CD4-positive, alpha-beta T cell (primary cell): ENCODE data around the gene CARD19. TPM values are rescaled to one million over a fixed set of nuclear protein-coding genes. Genes with fewer than 3 reads are reported as not detected.

ENCODE experiments used
- ATAC-seq: fragments of 200-7000 bp; cut with Tn5 transposase; one replicate; pipeline ENCODE4 v1.10.0; 2022; ENCODE audit warnings: mild to moderate bottlenecking; ENCODE audit not compliant: poor library complexity
- CTCF ChIA-PET: fragments of 350-600 bp; sonication (Branson Sonifier 250); formaldehyde crosslinking; loops from one replicate; lab custom pipeline; 2021; ENCODE audit warnings: antibody characterized with exemption, inconsistent platforms; lab: Charles Lee
- POLR2A ChIA-PET: fragments of 350-600 bp; sonication (Branson Sonifier 250); formaldehyde crosslinking; loops from one replicate; lab custom pipeline; 2021; ENCODE audit warnings: antibody characterized with exemption, inconsistent platforms; lab: Charles Lee
- DNase-seq, 14 experiments: peaks; one replicate each; pipeline ENCODE4 v3.0.0-alpha.2; 2013 to 2020; ENCODE audit warnings: mixed read lengths in 2 of 14
- H3K27ac ChIP-seq, 2 donors: one replicate each; pipeline versions ENCODE4 v1.5.1 to v1.7.0; 2013; ENCODE audit warnings: low read length in 2 of 2, low read depth in 1 of 2, mild to moderate bottlenecking in 1 of 2
- H3K27me3 ChIP-seq, 2 experiments: 1 replicate in 1 of 2; 2 replicates in 1 of 2; pipeline versions ENCODE4 v1.6.1 to v1.7.0; 2013; ENCODE audit warnings: low read length in 2 of 2, control low read depth in 1 of 2, mild to moderate bottlenecking in 1 of 2, moderate library complexity in 1 of 2; ENCODE audit not compliant: insufficient read depth in 2 of 2, control insufficient read depth in 1 of 2
- H3K36me3 ChIP-seq: one replicate; pipeline ENCODE4 v1.6.1; 2013; ENCODE audit warnings: low read length, control low read depth; ENCODE audit not compliant: insufficient read depth
- H3K4me1 ChIP-seq: one replicate; pipeline ENCODE4 v1.6.1; 2013; ENCODE audit warnings: low read length, control low read depth; ENCODE audit not compliant: insufficient read depth
- H3K4me3 ChIP-seq: one replicate; pipeline ENCODE4 v1.5.1; 2013; ENCODE audit warnings: mild to moderate bottlenecking, low read length, moderate library complexity
- H3K9me3 ChIP-seq, 2 experiments: 1 replicate in 1 of 2; 2 replicates in 1 of 2; pipeline versions ENCODE4 v1.6.1 to v1.7.0; 2013; ENCODE audit warnings: low read length in 2 of 2, mild to moderate bottlenecking in 2 of 2, control low read depth in 1 of 2, moderate library complexity in 1 of 2; ENCODE audit not compliant: control insufficient read depth in 1 of 2, insufficient read depth in 1 of 2
- H3K27ac Mint-ChIP-seq: one replicate; pipeline ENCODE4 v1.8.0; 2020; ENCODE audit warnings: mixed read lengths
- H3K27me3 Mint-ChIP-seq: one replicate; pipeline ENCODE4 v1.8.0; 2021; ENCODE audit warnings: mixed read lengths
- H3K36me3 Mint-ChIP-seq: one replicate; pipeline ENCODE4 v1.8.0; 2021; ENCODE audit warnings: low read depth, mixed read lengths
- H3K4me1 Mint-ChIP-seq: one replicate; pipeline ENCODE4 v1.8.0; 2021; ENCODE audit warnings: low read depth, mixed read lengths
- H3K4me3 Mint-ChIP-seq: one replicate; pipeline ENCODE4 v1.8.0; 2020; ENCODE audit warnings: mild to moderate bottlenecking, mixed read lengths
- H3K9me3 Mint-ChIP-seq: one replicate; pipeline ENCODE4 v1.8.0; 2020; ENCODE audit warnings: mixed read lengths
- intact Hi-C, 2 experiments: fragments of 100-400 bp; cut with DNase I in 1 of 2; cut with micrococcal nuclease in 1 of 2; formaldehyde crosslinking; loops; one replicate each; pipeline versions ENCODE4 v1.15.1 to v1.9.0; 2023 to 2025; cut with DNase I, micrococcal nuclease
- total RNA-seq, 174 experiments: library from RNA in 2 of 174; stranded (reverse) in 2 of 174; gene quantifications; one replicate each; pipeline ENCODE4 v1.2.3 and lab custom pipeline; 2021 to 2026
- TF ChIP-seq, protein P1 (sequence below): fragments of 200-600 bp; IDR thresholded peaks from one replicate; pipeline ENCODE4 v1.8.0; 2022; ENCODE audit warnings: antibody characterized with exemption, mild to moderate bottlenecking

The CARD19 gene
- total RNA-seq, 2 experiments from 2014 or later: 38.8 to 39.2 TPM

DNA sequence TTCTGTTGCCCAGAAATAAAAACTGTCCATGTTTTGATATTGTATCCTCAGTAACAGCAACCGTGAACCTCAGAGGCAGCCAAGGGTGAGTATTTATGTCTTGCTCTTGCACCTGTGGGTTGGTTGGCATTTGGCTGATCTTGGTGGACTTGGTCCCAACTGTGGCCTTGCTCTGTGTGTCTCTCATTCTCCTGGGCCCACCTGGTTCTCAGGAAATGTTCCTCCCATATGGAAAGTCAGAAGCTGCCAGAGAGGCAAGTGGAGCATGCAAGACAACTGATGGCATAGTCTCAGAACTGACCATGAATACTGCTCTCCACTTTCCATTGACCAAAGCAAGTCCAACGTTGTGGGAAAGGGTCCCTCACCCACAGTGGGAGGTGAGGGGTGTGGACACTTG, 51.6 kb downstream of the CARD19 start:
- no peak overlapping the region for H3K27ac ChIP-seq
- H3K27me3 Mint-ChIP-seq: no peaks in the 10 kb centered on the region
- H3K4me3 Mint-ChIP-seq: no peak overlapping the region
- no peak for ATAC-seq
- CTCF ChIA-PET: no interaction called here
- H3K4me1 Mint-ChIP-seq: peaks cover 35% of the 10 kb centered on the region
- H3K4me3 ChIP-seq: no peak overlapping the region
- peaks cover 21% of the 10 kb centered on the region for H3K4me1 ChIP-seq
- no peak for DNase-seq
- H3K9me3 Mint-ChIP-seq: peaks cover 3% of the 10 kb centered on the region
- no peaks in the 10 kb centered on the region for H3K36me3 Mint-ChIP-seq
- no peak overlapping the region for H3K27ac Mint-ChIP-seq
- no peaks in the 10 kb centered on the region for H3K36me3 ChIP-seq
- intact Hi-C loops: loop anchor here in 1 of 2 experiments (1.0 kb wide), 1 partner anchor 38 kb away; no protein-coding TSS in a partner anchor
- H3K27me3 ChIP-seq: no peaks in the 10 kb centered on the region
- POLR2A ChIA-PET: no interaction called here
- TF ChIP-seq, protein P1, sequence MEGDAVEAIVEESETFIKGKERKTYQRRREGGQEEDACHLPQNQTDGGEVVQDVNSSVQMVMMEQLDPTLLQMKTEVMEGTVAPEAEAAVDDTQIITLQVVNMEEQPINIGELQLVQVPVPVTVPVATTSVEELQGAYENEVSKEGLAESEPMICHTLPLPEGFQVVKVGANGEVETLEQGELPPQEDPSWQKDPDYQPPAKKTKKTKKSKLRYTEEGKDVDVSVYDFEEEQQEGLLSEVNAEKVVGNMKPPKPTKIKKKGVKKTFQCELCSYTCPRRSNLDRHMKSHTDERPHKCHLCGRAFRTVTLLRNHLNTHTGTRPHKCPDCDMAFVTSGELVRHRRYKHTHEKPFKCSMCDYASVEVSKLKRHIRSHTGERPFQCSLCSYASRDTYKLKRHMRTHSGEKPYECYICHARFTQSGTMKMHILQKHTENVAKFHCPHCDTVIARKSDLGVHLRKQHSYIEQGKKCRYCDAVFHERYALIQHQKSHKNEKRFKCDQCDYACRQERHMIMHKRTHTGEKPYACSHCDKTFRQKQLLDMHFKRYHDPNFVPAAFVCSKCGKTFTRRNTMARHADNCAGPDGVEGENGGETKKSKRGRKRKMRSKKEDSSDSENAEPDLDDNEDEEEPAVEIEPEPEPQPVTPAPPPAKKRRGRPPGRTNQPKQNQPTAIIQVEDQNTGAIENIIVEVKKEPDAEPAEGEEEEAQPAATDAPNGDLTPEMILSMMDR: no peak
- H3K9me3 ChIP-seq: peaks cover 0 to 3% of the 10 kb centered on the region in 2 experiments

DNA sequence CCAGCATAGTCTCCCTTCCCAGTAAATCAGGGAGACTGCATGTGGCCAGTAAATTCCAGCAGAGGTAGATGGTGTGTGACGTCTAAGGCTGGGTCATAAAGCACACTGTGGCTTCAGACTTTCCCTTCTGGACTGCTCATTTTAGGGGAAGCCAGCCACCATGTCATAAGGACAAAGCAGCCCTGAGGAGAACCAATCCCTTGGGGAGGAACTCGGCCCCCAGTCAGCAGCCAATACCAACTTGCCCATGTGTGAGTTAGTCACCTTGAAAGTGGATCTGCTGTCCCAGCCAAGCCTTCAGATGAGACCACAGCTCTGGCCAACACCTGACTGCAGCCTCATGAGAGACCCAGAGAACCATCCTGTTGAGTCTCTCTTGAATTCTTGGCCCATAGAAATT, 52.7 kb downstream of the CARD19 start:
- TF ChIP-seq, protein P1: no peak
- no peak overlapping the region for H3K4me3 ChIP-seq
- DNase-seq: peak in 2 of 14 experiments; percentile 51 to 63
- intact Hi-C loops: no loop called here
- Mint-ChIP-seq H3K9me3 (peaks cover 3% of the 10 kb centered on the region), H3K27ac (no peak overlapping the region), H3K27me3 (no peaks in the 10 kb centered on the region), H3K4me3 (no peak overlapping the region), H3K36me3 (no peaks in the 10 kb centered on the region), H3K4me1 (peaks cover 26% of the 10 kb centered on the region)
- peaks cover 10% of the 10 kb centered on the region for H3K4me1 ChIP-seq
- POLR2A ChIA-PET: interaction anchor here (1.0 kb wide), 1 partner anchor 23 kb away, joined by 4 read pairs; no protein-coding TSS in a partner anchor
- H3K9me3 ChIP-seq: peaks cover 0 to 3% of the 10 kb centered on the region in 2 experiments
- no peaks in the 10 kb centered on the region for H3K36me3 ChIP-seq
- CTCF ChIA-PET: no interaction called here
- H3K27me3 ChIP-seq: no peaks in the 10 kb centered on the region
- ATAC-seq: no peak
- no peak overlapping the region for H3K27ac ChIP-seq

DNA sequence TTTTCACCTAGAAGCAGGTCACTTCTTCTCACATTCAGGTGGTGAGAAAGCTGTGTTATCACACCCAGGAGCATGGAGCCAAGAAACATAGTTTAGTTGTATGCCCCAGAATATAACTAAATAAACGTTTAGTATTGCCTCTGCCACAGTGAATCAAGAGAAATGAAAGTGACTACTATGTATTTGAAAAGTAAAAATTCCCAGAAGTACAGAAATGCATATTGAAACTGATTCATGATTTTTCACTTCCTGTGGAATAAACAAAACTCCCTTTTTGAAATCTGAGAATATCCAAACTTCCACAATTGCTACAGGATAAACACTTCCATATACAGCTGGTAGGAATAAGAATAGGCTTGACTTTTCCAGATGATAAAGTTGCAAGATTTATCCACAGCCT, 53.3 kb downstream of the CARD19 start:
- H3K4me1 Mint-ChIP-seq: peaks cover 23% of the 10 kb centered on the region
- H3K36me3 Mint-ChIP-seq: no peaks in the 10 kb centered on the region
- peaks cover 3% of the 10 kb centered on the region for H3K9me3 Mint-ChIP-seq
- Histone ChIP-seq H3K27me3 (no peaks in the 10 kb centered on the region), H3K27ac (no peak overlapping the region), H3K4me3 (no peak overlapping the region), H3K36me3 (no peaks in the 10 kb centered on the region), H3K9me3 (peaks cover 0 to 3% of the 10 kb centered on the region in 2 experiments), H3K4me1 (peaks cover 4% of the 10 kb centered on the region)
- DNase-seq (peak in 1 of 14 experiments; percentile 32), ATAC-seq (no peak)
- intact Hi-C loops: no loop called here
- H3K27me3 Mint-ChIP-seq: no peaks in the 10 kb centered on the region
- CTCF ChIA-PET: no interaction called here
- H3K27ac Mint-ChIP-seq: no peak overlapping the region
- H3K4me3 Mint-ChIP-seq: no peak overlapping the region
- TF ChIP-seq, protein P1: no peak
- POLR2A ChIA-PET: interaction anchor here (1.0 kb wide), 1 partner anchor 24 kb away, joined by 4 read pairs; no protein-coding TSS in a partner anchor
